ENCODE measurements around the gene ITPR2. TPM values are rescaled to one million over a fixed set of nuclear protein-coding genes. Genes with fewer than 3 reads are reported as not detected.

The ITPR2 gene
- total RNA-seq, 1 donor from 2014 or later = 74.5 TPM

- no peak overlapping the region for H3K4me3 Mint-ChIP-seq
- intact Hi-C loops (cut with micrococcal nuclease) = no loop called here
- CTCF ChIA-PET = no interaction called here
- DNase-seq (no peak), ATAC-seq (ENCODE audit: low read depth) (no peak)
- H3K9me3 Mint-ChIP-seq = no peaks in the 10 kb centered on the region
- peaks cover 22% of the 10 kb centered on the region for H3K4me1 Mint-ChIP-seq
- H3K27ac Mint-ChIP-seq = no peak overlapping the region
- TF ChIP-seq, protein P1, sequence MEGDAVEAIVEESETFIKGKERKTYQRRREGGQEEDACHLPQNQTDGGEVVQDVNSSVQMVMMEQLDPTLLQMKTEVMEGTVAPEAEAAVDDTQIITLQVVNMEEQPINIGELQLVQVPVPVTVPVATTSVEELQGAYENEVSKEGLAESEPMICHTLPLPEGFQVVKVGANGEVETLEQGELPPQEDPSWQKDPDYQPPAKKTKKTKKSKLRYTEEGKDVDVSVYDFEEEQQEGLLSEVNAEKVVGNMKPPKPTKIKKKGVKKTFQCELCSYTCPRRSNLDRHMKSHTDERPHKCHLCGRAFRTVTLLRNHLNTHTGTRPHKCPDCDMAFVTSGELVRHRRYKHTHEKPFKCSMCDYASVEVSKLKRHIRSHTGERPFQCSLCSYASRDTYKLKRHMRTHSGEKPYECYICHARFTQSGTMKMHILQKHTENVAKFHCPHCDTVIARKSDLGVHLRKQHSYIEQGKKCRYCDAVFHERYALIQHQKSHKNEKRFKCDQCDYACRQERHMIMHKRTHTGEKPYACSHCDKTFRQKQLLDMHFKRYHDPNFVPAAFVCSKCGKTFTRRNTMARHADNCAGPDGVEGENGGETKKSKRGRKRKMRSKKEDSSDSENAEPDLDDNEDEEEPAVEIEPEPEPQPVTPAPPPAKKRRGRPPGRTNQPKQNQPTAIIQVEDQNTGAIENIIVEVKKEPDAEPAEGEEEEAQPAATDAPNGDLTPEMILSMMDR (IDR thresholded peaks at IDR 0.05) = no peak
- H3K27me3 Mint-ChIP-seq = no peaks in the 10 kb centered on the region
- peaks cover 45% of the 10 kb centered on the region for H3K36me3 Mint-ChIP-seq (ENCODE audit: low read depth)
- POLR2A ChIA-PET = no interaction called here
These were observed 108.7 kb downstream of the ITPR2 start for GRCh38 chr12:26724309-26724702.

GRCh38 chr12:26723379-26724308, 109.3 kb downstream of the ITPR2 start:
- Mint-ChIP-seq H3K27me3 (no peaks in the 10 kb centered on the region), H3K36me3 (ENCODE audit: low read depth) (peaks cover 43% of the 10 kb centered on the region), H3K4me3 (no peak overlapping the region), H3K27ac (no peak overlapping the region), H3K4me1 (peaks cover 15% of the 10 kb centered on the region), H3K9me3 (no peaks in the 10 kb centered on the region)
- DNase-seq = no peak
- TF ChIP-seq, protein P1 (IDR thresholded peaks at IDR 0.05) = no peak
- ATAC-seq (ENCODE audit: low read depth) = no peak
- ChIA-PET CTCF (no interaction called here), POLR2A (no interaction called here)
- intact Hi-C loops (cut with micrococcal nuclease) = no loop called here

GRCh38 chr12:26721800-26722199, 111.2 kb downstream of the ITPR2 start:
- POLR2A ChIA-PET = no interaction called here
- no peak overlapping the region for H3K27ac Mint-ChIP-seq

GRCh38 chr12:26719852-26720251, 113.1 kb downstream of the ITPR2 start:
- no peaks in the 10 kb centered on the region for H3K27me3 Mint-ChIP-seq
- H3K9me3 Mint-ChIP-seq = no peaks in the 10 kb centered on the region
- peaks cover 11% of the 10 kb centered on the region for H3K4me1 Mint-ChIP-seq
- intact Hi-C loops (cut with micrococcal nuclease) = no loop called here
- ChIA-PET CTCF (interaction anchor here (1.2 kb wide), 2 partner anchors 12 to 159 kb away, joined by 3 to 4 read pairs; no protein-coding TSS in a partner anchor), POLR2A (interaction anchor here (1.2 to 1.5 kb wide), 2 partner anchors 78 to 113 kb away, joined by 10 to 11 read pairs; partner anchors contain the start of gene ITPR2)
- DNase-seq (no peak), ATAC-seq (ENCODE audit: low read depth) (no peak)
- H3K4me3 Mint-ChIP-seq = no peak overlapping the region
- peaks cover 64% of the 10 kb centered on the region for H3K36me3 Mint-ChIP-seq (ENCODE audit: low read depth)
- TF ChIP-seq, protein P1 (IDR thresholded peaks at IDR 0.05) = no peak
- no peak overlapping the region for H3K27ac Mint-ChIP-seq

More at GRCh38 chr12:26721800-26722199, 111.2 kb downstream of the ITPR2 start:
- CTCF ChIA-PET = no interaction called here
- Mint-ChIP-seq H3K36me3 (ENCODE audit: low read depth) (peaks cover 50% of the 10 kb centered on the region), H3K4me3 (no peak overlapping the region), H3K9me3 (no peaks in the 10 kb centered on the region), H3K4me1 (peaks cover 3% of the 10 kb centered on the region), H3K27me3 (no peaks in the 10 kb centered on the region)
- ATAC-seq (ENCODE audit: low read depth) (no peak), DNase-seq (no peak)
- TF ChIP-seq, protein P1 (IDR thresholded peaks at IDR 0.05) = no peak
- intact Hi-C loops (cut with micrococcal nuclease) = no loop called here

- no peaks in the 10 kb centered on the region for H3K9me3 Mint-ChIP-seq
- peaks cover 55% of the 10 kb centered on the region for H3K36me3 Mint-ChIP-seq (ENCODE audit: low read depth)
- TF ChIP-seq, protein P1 (IDR thresholded peaks at IDR 0.05) = no peak
- no peak overlapping the region for H3K4me3 Mint-ChIP-seq
- peaks cover 25% of the 10 kb centered on the region for H3K4me1 Mint-ChIP-seq
- POLR2A ChIA-PET = interaction anchor here (1.4 kb wide), 1 partner anchor 10 kb away, joined by 5 read pairs; no protein-coding TSS in a partner anchor
- ATAC-seq (ENCODE audit: low read depth) (no peak), DNase-seq (no peak)
- no peaks in the 10 kb centered on the region for H3K27me3 Mint-ChIP-seq
- intact Hi-C loops (cut with micrococcal nuclease) = no loop called here
- CTCF ChIA-PET = interaction anchor here (2.3 kb wide), 1 partner anchor 16 kb away, joined by 8 read pairs; no protein-coding TSS in a partner anchor
- H3K27ac Mint-ChIP-seq = no peak overlapping the region
These were observed 115.2 kb downstream of the ITPR2 start for GRCh38 chr12:26717757-26718156.

All from activated B cell treated with CpG ODN at 0.5 μM for 24 hours (primary cell).